Suprapubic skin (tissue), 4 donors: ENCODE measurements around the gene FGF7.

ENCODE experiments used
- POLR2A ChIP-seq, 2 donors: fragments of 450-650 bp; IDR thresholded peaks; one replicate each; pipeline ENCODE4 v1.6.1; 2017; ENCODE audit warnings: antibody characterized with exemption in 2 of 2, mild to moderate bottlenecking in 2 of 2, moderate library complexity in 2 of 2
- POLR2AphosphoS5 ChIP-seq, 3 donors: sonication (generic); formaldehyde crosslinking; IDR thresholded peaks; one replicate each; pipeline ENCODE4 v1.6.1; 2017; ENCODE audit warnings: antibody characterized with exemption in 3 of 3
- TF ChIP-seq, protein P1 (sequence below), 2 donors: fragments of 200-600 bp in 1 of 2; fragments of 450-650 bp in 1 of 2; sonication (generic) in 1 of 2; IDR thresholded peaks; one replicate each; pipeline ENCODE4 v1.5.1; 2016 to 2019; ENCODE audit warnings: antibody characterized with exemption in 2 of 2, mild to moderate bottlenecking in 1 of 2, moderate library complexity in 1 of 2

DNA sequence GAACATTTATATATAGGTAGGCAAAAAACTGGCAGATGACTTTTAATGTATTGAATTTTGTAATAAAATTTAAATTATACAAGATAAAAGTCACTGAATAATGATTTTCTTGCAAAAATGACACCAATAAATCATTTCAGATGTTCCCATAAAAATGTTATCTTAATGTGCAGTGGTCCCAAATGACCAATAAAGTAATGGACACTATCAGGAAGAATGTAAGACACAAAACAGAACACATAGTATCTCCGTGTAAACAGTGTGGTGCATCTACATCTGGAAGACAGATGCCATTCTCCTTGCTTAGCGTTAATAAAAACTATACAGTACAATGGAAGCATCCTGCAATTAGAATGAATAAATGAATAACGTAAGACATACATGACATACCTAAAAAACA lies 41.5 kb downstream of the FGF7 start:
- TF ChIP-seq, protein P1, sequence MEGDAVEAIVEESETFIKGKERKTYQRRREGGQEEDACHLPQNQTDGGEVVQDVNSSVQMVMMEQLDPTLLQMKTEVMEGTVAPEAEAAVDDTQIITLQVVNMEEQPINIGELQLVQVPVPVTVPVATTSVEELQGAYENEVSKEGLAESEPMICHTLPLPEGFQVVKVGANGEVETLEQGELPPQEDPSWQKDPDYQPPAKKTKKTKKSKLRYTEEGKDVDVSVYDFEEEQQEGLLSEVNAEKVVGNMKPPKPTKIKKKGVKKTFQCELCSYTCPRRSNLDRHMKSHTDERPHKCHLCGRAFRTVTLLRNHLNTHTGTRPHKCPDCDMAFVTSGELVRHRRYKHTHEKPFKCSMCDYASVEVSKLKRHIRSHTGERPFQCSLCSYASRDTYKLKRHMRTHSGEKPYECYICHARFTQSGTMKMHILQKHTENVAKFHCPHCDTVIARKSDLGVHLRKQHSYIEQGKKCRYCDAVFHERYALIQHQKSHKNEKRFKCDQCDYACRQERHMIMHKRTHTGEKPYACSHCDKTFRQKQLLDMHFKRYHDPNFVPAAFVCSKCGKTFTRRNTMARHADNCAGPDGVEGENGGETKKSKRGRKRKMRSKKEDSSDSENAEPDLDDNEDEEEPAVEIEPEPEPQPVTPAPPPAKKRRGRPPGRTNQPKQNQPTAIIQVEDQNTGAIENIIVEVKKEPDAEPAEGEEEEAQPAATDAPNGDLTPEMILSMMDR (IDR thresholded peaks at IDR 0.05), result no peak
- TF ChIP-seq POLR2A (IDR thresholded peaks at IDR 0.05) (no peak), POLR2AphosphoS5 (IDR thresholded peaks at IDR 0.05) (no peak)
